Astrocyte of the hippocampus (primary cell): ENCODE measurements around the gene CD96.
A peak's percentile ranks its signal among the peaks of the same experiment; 100 is the strongest.

Source experiments
- DNase-seq: peaks from one replicate; pipeline ENCODE4 v3.0.0; 2011; ENCODE audit warnings: low read depth, low spot score

The CD96 gene

DNA sequence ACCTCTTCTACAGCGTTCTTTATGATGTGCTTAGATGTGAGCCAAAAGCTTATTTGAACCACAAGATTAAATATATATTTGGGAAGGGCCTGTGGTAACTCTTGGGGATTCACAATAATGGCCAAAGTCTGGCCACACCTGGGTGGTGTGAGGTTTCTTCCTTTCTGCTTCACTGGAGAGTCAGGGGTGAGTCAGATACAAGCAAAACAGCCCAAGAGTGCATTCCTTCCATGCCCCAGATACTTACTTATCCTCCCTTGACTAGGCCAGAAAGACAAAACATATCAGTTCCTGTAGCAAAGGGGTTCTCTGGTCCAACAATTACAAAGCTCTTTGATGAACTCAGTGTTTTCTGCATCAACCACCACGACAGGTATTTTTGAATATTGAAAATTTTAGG lies 52.2 kb downstream of the CD96 start:
- DNase-seq: peak; percentile 84

DNA sequence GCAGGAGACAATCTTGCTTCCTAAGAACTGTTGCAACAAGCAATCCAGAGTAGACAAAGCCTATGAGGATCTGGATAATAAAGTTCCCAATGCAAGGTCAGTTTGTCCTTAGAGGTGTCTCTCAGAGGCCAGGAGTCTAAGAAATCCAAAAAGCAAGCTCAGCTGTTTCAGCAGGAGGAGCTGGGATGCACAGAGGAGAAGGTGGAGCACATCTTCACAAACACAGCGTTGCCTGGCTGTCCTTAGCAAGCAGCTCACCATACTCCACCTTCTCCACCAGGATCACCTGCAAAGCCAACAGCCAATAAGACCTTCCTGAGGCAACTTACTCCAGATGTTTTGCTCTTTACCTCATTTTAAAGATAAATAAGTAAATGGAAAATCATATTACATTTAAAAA lies 52.8 kb downstream of the CD96 start:
- no peak for DNase-seq

DNA sequence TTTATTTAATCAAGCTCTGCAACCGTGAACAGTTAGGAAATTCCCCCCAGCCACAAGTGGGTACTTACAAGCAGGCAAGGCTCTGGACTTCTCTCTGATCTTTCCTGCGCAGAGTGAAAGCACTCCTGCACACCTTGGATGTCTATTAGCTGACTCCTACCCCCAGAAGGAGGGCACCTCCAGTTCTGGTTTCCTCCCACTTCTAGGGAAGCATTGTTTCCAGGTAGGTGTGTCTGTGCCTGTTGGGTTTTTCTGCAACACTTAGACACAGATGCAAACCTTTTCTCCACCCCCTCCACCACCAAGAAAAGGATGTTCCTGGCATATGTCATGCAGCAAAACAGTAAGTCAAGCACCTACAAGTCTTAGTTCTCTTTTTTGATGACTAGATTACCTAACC lies 53.2 kb downstream of the CD96 start, which contains the start of gene ZBED2:
Gene ZBED2 (minus strand): TSS at position 115 of the 400 bp plus-strand sequence. CDS start 1,145 bp downstream, outside the sequence.
- DNase-seq: no peak

DNA sequence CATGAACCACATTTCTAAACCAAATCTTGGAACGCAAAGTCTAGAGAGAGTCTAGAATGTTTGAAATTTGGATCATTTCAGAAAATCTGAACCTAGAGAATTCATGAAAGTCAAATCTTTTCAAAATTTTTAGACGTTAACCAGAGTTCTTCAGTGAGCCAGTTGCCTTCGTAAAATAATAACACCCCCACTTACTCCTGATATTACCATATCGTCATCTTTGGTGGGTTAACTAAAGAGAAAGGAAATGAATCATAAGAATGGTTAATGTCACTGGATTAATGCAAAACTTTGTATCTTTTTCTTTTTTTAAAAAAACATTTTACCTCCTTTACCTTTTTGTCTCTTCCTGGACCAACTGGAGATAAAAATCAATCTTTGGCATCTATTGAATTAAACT lies 54.3 kb downstream of the CD96 start:
- DNase-seq: no peak

DNA sequence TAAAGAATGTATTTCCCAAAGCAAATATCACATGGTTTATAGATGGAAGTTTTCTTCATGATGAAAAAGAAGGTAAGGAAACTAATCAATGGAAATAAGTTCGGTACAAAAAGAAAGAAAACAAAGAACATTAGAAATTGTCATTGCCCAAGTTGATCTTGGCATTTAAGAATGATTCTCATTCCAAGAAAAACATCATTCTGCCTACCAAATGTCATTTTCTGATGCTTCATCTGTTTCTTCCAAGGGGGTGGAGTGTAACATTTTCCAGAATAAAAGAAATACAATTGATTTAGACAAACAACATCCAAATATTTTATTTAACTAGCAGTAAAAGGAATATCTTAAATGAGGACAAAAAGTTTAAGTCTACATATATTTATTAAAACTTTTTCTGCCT lies 56.1 kb downstream of the CD96 start:
- DNase-seq: no peak

DNA sequence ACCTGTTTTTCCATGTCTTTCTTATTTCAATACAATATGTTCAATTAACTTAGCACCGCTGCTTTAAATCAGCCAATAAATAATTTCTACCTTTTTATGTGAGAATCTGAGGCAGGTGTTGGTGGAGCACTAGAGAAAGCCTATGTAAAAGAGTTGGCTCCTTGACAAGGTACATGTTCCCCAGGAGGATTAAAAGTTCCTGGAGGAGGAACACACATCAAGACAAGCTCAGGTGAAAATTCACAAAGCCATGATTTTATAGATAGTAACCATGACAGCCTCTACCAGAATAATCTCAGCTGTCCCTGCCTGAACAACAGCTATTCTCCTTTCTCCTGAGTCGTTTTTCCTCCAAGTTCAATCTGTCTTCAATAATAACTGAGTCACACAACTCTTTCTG lies 56.6 kb downstream of the CD96 start:
- no peak for DNase-seq

DNA sequence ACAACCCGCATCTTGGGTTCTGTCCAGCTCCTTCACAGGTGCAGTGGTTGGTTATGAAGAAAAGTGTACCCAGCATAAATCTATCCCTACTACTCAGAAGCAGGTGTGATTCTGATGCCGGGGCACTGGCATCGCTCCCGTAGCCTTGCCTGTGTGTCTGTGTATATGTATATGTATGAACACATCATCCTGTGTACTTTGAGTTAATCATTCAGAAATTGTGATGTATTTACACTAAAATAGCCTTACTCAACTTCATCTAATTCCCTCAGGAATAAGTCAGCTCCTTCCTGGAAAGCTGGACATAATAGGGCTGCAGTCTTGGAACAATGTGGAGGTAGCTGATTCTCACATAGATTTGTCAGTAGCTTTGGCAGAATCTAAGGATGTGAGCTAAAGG lies 59.8 kb downstream of the CD96 start:
- no peak for DNase-seq

DNA sequence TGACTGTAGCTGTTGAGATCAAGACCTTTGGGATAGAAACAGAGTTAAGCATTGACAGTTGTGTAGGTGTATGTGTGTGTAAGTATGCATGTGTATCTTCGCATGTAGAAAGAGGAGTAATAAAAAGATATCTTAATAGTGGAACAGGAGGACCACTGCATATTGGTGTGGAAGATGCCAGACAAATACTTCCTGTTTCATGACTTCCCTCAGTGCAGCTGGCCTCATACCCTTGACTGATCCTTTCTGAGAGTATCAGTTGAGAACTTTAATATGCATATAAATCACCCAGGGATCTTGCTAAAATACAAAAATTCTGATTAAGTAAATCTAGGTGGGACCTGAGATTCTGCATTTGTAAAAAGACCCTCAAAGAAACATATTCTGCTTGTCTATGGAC lies 61.7 kb downstream of the CD96 start:
- DNase-seq: no peak

DNA sequence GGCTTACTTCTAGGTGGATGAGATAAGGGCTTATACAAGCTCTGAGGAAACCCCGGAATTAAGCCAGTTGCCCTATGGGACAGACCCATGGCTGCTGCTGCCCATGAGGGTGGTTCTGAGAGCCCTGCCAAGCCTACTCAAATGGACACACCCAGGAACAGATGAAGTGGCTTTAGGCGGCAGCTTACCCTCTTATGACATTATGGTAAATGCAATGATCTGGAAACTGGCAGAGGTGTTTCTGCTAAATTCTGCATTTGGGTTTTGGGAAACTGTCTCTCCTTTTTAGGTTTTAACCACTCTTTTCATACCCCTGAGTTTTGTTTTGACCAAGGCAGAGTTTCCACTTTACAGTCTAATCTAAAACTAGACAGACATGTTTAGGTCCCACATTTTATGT lies 62.1 kb downstream of the CD96 start:
- DNase-seq: no peak

DNA sequence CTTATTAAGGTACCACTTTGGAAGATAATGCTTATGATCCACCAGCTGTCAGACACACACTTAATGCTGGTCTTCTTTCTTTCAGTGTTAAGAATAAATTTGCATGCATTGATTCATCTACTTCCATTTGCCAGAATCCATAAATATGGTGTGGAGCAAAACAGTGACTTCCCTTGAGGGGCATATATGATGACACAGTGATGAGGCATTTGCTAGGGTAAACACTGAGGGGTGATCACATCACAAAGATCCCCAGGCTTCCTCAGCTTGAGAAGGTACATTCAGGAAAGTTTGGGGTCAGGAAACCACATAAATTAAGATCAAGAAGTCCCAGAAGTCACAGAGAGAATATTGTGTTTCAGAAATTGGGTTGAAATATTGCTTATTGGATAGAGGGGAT lies 63.0 kb downstream of the CD96 start:
- no peak for DNase-seq

DNA sequence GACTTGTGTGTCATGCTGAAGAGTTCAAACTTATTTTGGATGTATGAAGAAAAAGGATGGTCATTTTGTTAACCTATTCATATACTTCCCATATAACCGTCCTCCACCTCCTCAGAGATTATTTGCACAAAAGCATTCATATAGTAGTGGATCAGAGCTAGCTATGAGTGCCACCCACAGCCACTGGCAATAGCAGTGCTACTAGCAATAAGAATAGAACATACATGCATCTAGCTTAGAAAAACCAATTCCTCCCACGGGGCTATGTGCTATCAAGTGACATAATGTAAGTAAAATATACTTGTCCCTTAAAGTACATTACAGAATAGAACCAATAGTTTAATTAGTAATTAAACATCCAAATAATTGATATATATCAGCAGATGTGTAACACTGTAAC lies 63.5 kb downstream of the CD96 start:
- DNase-seq: no peak

DNA sequence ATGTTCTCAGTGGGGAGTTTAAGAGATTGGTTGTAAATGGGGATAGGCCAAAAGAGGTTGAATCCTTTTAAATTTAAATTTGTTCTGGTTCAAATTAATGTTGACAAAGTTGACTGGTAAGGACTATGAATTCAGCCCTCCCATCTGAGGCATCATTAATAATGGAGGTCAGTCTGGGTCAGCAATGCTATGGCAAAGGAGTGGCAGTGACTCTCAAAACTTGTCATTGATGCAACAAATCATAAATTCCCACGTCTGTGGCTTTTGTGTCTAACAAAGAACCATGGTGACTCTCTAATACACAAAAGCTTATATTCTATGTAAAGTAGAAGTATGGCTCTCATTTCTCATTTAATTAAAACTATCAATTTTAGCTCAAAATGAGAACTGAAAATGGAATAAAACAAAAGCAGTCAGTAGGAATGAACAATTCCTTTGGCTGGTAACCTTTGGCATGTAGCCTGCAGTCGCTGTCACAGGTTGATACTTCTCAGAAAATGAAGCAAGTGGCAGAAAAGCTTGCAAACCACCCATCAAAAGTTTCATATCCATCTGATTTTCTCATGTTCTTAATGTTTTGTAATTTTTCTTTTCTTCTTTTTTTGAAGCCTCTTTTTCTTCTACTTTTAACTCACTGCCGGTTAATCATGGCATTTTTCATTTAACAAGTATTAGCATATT lies 65.4 kb downstream of the CD96 start:
- DNase-seq: no peak

DNA sequence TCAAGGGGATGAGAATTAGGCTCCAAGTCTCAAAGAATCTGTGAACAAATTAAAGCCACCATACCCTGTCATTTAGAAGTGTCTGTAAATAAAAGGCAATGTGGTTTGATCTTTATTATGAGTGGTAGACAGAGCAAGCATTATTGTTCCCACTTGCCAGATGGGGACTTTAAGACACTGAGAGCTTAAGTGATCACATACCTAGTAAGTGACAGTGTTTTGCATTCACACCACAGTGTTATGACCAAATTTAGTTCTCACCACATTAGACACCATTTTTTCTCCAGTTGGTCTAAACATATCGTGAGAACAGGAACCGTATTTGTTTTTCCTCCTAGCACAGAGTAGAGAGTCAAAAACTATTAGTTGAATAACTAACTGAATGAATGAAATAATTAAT lies 66.4 kb downstream of the CD96 start:
- no peak for DNase-seq

DNA sequence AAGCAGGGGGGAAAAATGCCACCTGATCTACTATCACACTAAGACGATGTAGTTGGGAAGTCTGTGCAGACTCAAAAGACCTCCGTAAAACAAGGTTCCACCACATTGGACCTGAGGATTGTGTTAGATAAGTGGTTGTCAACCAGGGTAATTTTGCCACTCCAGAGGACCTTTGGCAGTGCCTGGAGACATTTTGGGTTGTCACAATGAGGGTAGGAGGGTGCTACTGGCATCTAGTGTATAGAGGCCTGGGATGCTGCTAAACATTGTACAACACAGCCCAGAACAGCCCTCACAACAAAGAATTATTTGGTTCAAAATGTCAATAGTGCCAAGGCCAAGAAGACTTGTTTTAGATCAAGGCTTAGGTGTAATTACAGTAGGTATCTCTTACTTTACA lies 67.7 kb downstream of the CD96 start:
- no peak for DNase-seq

DNA sequence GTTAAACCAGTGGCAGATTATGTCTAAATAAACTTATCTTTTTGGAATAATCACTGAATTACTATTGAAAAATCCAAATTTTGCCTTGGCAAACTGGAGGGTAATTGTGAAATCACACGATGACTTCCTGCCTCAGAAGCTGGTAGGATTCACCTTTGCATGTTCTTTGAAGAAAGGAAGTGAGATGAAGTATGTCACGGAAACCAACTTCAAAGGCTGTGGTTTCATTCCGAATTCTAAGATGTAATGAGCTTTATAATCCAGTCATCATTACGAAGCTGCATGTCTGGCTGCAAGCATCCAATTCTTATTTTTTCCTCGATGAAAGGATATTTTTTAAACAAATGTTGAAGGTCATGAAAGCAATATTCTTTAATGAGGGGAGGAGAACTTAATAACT lies 68.2 kb downstream of the CD96 start:
- DNase-seq: no peak

DNA sequence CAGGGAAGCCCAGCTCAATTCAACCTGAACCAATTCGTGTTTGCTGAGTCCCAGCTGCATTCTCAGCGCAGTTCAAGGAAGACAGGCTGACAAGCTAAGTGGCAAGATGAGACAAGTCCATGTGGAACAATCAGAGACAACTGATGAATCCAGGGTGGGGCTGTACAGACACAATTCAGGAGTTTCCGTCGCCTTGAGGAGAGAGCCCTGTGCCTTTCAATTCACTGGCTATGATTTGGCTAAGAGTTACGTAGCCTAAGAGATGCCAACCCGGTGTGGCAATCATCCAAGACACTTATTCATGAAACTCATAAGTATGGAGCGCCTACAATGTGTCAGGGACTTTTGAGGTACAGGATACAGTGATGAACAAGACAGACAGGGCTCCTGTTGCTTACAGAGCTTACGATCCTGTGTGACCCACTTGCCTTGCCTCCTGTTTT lies 68.6 kb downstream of the CD96 start:
- DNase-seq: no peak

DNA sequence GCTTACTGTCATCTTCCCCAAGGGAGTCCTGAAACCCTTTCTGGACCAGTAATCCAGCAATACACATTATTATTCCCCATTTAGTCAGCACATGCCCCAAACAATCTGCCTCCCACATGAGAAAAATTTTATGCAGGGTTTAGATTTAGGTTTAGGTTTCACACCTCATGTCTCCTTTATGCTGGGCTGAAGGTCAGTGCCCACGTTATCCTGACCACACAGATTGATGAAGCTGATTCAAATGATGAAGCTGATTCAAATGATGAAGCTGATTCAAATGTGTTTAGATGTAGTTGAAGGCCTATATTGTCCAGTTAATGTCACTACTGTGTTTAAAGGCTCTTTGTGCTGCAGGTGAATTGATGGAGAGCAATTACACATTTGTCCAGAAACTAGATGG lies 71.3 kb downstream of the CD96 start:
- no peak for DNase-seq

DNA sequence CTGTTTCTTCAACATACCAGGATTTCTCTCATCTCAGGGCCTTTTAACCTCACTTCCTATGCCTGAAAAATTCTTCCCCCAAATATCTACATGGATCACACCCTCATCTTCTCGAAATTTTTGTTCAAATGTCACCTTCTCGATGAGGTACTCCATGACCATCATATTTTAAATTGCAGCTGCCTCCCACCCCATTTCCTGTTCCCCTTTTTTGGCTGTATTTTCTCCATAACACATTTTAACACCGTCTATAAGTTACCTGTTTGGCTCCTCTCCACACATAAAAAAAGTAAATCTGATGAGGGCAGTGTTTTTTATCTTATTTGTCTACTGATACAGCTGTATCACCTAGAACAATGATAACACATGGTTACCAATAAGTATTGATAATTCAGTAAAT lies 73.9 kb downstream of the CD96 start:
- DNase-seq: no peak

DNA sequence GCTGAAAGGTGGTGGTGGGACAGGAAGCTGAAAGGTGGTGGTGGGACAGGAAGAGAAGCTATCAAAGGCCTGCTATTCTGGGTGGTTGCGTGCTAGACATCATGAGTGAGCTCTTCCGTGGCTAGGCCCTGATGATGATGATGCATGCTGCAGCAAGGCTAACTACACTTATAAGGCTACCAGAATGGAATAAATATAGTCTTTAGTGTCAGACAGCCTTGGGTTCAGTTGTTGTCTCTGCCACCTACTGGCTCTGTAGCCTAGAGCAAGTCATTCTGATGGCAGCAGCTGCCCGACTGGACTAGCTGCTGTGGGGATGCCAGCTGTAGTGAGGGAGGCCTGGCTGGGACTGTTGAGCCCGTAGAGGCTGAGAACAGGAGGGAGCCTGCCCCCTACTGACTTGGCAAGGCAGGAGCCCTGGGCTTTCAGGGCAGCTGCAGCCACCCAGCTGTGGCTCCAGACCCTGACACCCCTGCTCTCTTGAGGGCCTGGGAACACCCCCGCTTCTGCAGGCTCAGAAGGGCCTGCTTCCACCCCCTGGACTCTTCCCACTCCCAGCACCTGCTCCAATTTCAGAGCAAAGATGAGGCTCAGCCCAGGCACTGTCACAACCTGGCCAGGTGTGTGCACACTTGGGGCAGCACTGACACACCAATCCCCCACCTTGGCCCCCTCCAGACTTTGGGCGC lies 74.6 kb downstream of the CD96 start:
- no peak for DNase-seq

DNA sequence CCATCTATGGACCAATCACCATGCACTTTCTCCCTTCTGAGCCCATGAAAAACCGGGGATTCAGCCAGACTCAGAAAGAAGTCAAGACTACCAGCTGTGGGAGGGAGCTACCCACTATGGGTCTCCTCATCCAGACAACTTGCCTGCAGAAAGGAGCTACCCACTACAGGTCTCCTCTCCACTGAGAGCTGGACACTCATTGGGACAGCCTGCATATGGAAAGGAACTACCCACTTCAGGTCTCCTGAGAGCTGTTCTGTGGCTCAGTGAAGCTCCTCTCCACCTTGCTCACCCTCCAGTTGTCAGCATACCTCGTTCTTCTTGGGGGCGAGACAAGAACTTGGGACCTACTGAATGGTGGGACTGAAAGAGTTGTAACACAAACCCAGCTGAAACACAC lies 75.4 kb downstream of the CD96 start:
- DNase-seq: no peak

DNA sequence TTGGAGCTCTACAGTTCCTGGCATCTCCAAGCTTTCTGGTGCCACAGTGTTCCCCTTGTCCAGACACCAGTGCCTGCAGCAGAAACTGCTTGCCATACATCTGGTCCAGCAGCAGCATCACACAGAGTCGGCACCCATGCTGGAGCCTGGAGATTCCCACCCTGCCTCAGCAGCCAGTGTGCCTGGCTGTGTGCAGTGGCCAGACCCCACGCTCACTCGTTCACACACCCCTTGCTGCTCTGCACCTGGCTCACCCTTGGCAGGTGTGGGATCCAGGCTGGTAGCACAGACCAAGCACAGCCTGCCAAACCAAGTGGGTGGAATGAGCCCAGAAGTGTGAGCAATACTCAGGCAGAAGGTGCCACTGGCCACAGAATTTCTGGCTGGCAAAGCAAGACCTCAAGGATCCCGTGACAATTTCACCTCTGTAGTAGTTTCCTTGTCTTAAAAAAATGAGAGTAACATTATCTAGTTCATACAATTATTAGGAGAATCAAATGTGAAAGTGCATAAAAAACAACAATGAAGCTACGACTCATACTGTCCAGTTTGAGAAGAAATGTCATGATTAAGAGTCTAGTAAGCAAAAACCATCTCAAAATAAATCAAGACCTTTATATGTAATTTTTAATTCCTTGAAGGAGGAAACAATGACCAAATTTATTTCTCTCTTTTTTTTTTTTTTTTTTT lies 76.1 kb downstream of the CD96 start:
- DNase-seq: no peak

DNA sequence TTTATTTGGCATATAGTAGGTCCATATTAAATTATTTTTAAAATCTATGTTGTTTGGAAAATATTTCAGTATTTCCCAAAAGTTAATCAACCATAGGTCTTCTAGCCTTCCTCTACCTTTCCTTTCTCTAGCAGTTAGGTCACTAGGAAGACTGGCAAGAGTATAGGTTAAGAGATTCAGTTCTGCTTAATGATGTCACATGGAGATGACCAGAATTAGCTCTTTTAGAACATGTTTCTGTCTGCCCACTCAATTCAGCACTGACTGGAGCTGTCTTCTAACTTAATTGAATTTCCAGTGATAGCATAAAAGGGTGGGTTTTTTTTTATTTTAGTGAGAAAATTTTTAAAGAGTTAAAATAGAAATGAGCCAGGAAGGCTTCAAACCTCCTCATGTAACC lies 76.9 kb downstream of the CD96 start:
- no peak for DNase-seq

DNA sequence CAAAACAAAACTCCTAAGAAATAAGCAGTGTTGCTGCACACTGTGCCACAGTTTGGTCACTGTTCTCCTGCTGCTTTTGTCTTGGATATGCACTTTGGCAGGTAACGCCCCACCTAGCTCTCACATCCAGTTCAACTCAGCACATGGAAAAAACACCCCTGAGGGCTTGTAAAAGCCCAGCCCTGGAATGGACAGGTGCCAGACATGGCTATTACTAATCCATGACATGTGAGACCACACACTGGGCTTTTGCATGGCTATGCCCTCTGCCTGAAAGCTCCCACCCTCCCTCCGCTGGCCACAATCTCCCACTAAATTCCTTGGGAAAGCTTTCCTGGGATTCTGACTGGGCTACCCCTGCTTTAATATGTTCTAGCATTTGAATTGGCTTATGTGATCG lies 77.8 kb downstream of the CD96 start:
- peak; percentile 55 for DNase-seq
